Vagina (tissue), 2 donors: Measurements from ENCODE around the gene LARP7. TPM values are rescaled to one million over a fixed set of nuclear protein-coding genes. Genes with fewer than 3 reads are reported as not detected.
A peak's percentile ranks its signal among the peaks of the same experiment; 100 is the strongest.
"Not testable (repeated sequence)": the region's sequence is repeated elsewhere in the genome, so short reads cannot be mapped to it uniquely, and the experiment has no call there.

Experiments
- DNase-seq, 2 donors: peaks; one replicate each; pipeline ENCODE4 v3.0.0-alpha.2; 2017; ENCODE audit errors: extremely low spot score in 2 of 2
- H3K27ac ChIP-seq: fragments of 200-600 bp; sonication (generic); one replicate; pipeline ENCODE4 v1.5.1; 2019
- H3K27me3 ChIP-seq: fragments of 200-600 bp; sonication (generic); one replicate; pipeline ENCODE4 v1.5.1; 2019
- H3K36me3 ChIP-seq, 2 donors: fragments of 200-600 bp; sonication (generic); one replicate each; pipeline ENCODE4 v1.5.1; 2017 to 2019
- H3K4me1 ChIP-seq: fragments of 200-600 bp; sonication (generic); one replicate; pipeline ENCODE4 v1.5.1; 2019
- H3K4me3 ChIP-seq, 2 donors: fragments of 200-600 bp; sonication (generic); 1 replicate in 1 of 2; 2 replicates in 1 of 2; pipeline ENCODE4 v1.5.1; 2016 to 2019
- H3K9me3 ChIP-seq: fragments of 200-600 bp; sonication (generic); one replicate; pipeline ENCODE4 v1.5.1; 2019
- CTCF ChIP-seq, 3 experiments: fragments of 450-650 bp in 2 of 3; fragments of 200-600 bp in 1 of 3; sonication (generic) in 1 of 3; IDR thresholded peaks; one replicate each; pipeline ENCODE4 v1.5.1; 2017 to 2019; ENCODE audit warnings: antibody characterized with exemption in 3 of 3, mild to moderate bottlenecking in 2 of 3, moderate library complexity in 2 of 3
- POLR2A ChIP-seq, 2 donors: fragments of 450-650 bp; IDR thresholded peaks; one replicate each; pipeline ENCODE4 v1.6.1; 2017; ENCODE audit warnings: antibody characterized with exemption in 2 of 2, mild to moderate bottlenecking in 2 of 2, moderate library complexity in 2 of 2
- POLR2AphosphoS5 ChIP-seq, 2 donors: sonication (generic); formaldehyde crosslinking; IDR thresholded peaks; one replicate each; pipeline ENCODE4 v1.9.0; 2017; ENCODE audit warnings: antibody characterized with exemption in 2 of 2, mild to moderate bottlenecking in 2 of 2, low read depth in 1 of 2; ENCODE audit not compliant: insufficient read depth in 1 of 2
- intact Hi-C: fragments of 100-400 bp; cut with DNase I; formaldehyde crosslinking; loops from one replicate; pipeline ENCODE4 v1.15.1; 2023
- total RNA-seq: library from RNA; depleted of rRNA; stranded (reverse); fragments of >200 nt; gene quantifications from one replicate; pipeline ENCODE4 v1.2.3, GENCODE V29; 2016

LARP7 gene
- total RNA-seq, 1 donor from 2014 or later: 33.9 TPM

- TF ChIP-seq CTCF (IDR thresholded peaks at IDR 0.05): no peak
- TF ChIP-seq POLR2A (IDR thresholded peaks at IDR 0.05): no peak
- no peak for TF ChIP-seq POLR2AphosphoS5 (IDR thresholded peaks at IDR 0.05; ENCODE audit: insufficient read depth in 1 of 2, low read depth in 1 of 2)
These were observed 10.7 kb upstream of the LARP7 start for GRCh38 chr4:112626228-112626627.

GRCh38 chr4:112633477-112634235 is 3.3 kb upstream of the LARP7 start:
- Histone ChIP-seq H3K27me3 (no peaks in the 10 kb centered on the region), H3K27ac (no peak overlapping the region), H3K4me1 (peaks cover 16% of the 10 kb centered on the region), H3K36me3 (no peaks in the 10 kb centered on the region), H3K4me3 (no peak overlapping the region), H3K9me3 (no peaks in the 10 kb centered on the region)
- no peak for DNase-seq
- intact Hi-C loops: no loop called here
- TF ChIP-seq POLR2A (IDR thresholded peaks at IDR 0.05): no peak
- TF ChIP-seq CTCF (IDR thresholded peaks at IDR 0.05): peak in 2 of 3 experiments; percentile 9 to 36

More at GRCh38 chr4:112626228-112626627, 10.7 kb upstream of the LARP7 start:
- H3K9me3 ChIP-seq: no peaks in the 10 kb centered on the region
- intact Hi-C loops: no loop called here
- H3K27me3 ChIP-seq: no peaks in the 10 kb centered on the region
- no peak overlapping the region for H3K4me3 ChIP-seq
- H3K27ac ChIP-seq: no peak overlapping the region
- no peaks in the 10 kb centered on the region for H3K4me1 ChIP-seq
- H3K36me3 ChIP-seq: no peaks in the 10 kb centered on the region
- no peak for DNase-seq

GRCh38 chr4:112637552-112637866 is 566 bp downstream of the LARP7 start:
- intact Hi-C loops: no loop called here
- no peak for TF ChIP-seq POLR2A (IDR thresholded peaks at IDR 0.05)
- no peak for TF ChIP-seq POLR2AphosphoS5 (IDR thresholded peaks at IDR 0.05; ENCODE audit: insufficient read depth in 1 of 2, low read depth in 1 of 2)
- no peak for TF ChIP-seq CTCF (IDR thresholded peaks at IDR 0.05)

GRCh38 chr4:112642526-112642925 is 5.6 kb downstream of the LARP7 start:
- no peak overlapping the region for H3K27ac ChIP-seq
- H3K4me3 ChIP-seq: no peak overlapping the region
- H3K9me3 ChIP-seq: no peaks in the 10 kb centered on the region
- H3K36me3 ChIP-seq: peaks cover 0 to 26% of the 10 kb centered on the region in 2 donors
- intact Hi-C loops: loop anchor here (10.0 kb wide), 1 partner anchor 282 kb away; no protein-coding TSS in a partner anchor
- no peak for DNase-seq
- H3K4me1 ChIP-seq: peaks cover 12% of the 10 kb centered on the region
- no peaks in the 10 kb centered on the region for H3K27me3 ChIP-seq
- TF ChIP-seq POLR2A (IDR thresholded peaks at IDR 0.05): no peak
- no peak for TF ChIP-seq POLR2AphosphoS5 (IDR thresholded peaks at IDR 0.05; ENCODE audit: insufficient read depth in 1 of 2, low read depth in 1 of 2)
- no peak for TF ChIP-seq CTCF (IDR thresholded peaks at IDR 0.05)

More at GRCh38 chr4:112637552-112637866, 566 bp downstream of the LARP7 start:
- Histone ChIP-seq H3K27ac (peak overlapping the region; percentile 98), H3K27me3 (no peaks in the 10 kb centered on the region), H3K9me3 (no peaks in the 10 kb centered on the region), H3K36me3 (no peaks in the 10 kb centered on the region), H3K4me1 (peaks cover 19% of the 10 kb centered on the region), H3K4me3 (peak overlapping the region; percentile 59 to 61)
- no peak for DNase-seq

GRCh38 chr4:112644595-112645535 is 7.9 kb downstream of the LARP7 start:
- DNase-seq, H3K9me3 ChIP-seq, H3K27me3 ChIP-seq, H3K4me3 ChIP-seq, H3K4me1 ChIP-seq, H3K27ac ChIP-seq: not testable (repeated sequence)
- intact Hi-C loops: loop anchor here (10.0 kb wide), 1 partner anchor 280 kb away; no protein-coding TSS in a partner anchor
- peaks cover 0 to 47% of the 10 kb centered on the region in 2 donors for H3K36me3 ChIP-seq
